IPS-15b (cell line): Measurements from ENCODE around the gene HEPACAM.
"Not testable (repeated sequence)": the region's sequence is repeated elsewhere in the genome, so short reads cannot be mapped to it uniquely, and the experiment has no call there.

Experiments
- H3K27me3 ChIP-seq: one replicate; pipeline ENCODE4 v1.6.1; 2013; ENCODE audit warnings: low read length; ENCODE audit not compliant: control insufficient read depth, insufficient read depth
- H3K36me3 ChIP-seq: one replicate; pipeline ENCODE4 v1.6.1; 2013; ENCODE audit warnings: low read length; ENCODE audit not compliant: control insufficient read depth, insufficient read depth
- H3K4me1 ChIP-seq: one replicate; pipeline ENCODE4 v1.6.1; 2013; ENCODE audit warnings: mild to moderate bottlenecking, low read length; ENCODE audit not compliant: control insufficient read depth, insufficient read depth
- H3K4me3 ChIP-seq: one replicate; pipeline ENCODE4 v1.5.1; 2013; ENCODE audit warnings: low read depth, low read length
- H3K9ac ChIP-seq: one replicate; pipeline ENCODE4 v1.6.1; 2013; ENCODE audit warnings: low read depth, mild to moderate bottlenecking, low read length
- H3K9me3 ChIP-seq: one replicate; pipeline ENCODE4 v1.6.1; 2013; ENCODE audit warnings: mild to moderate bottlenecking, low read length; ENCODE audit not compliant: control insufficient read depth, insufficient read depth

HEPACAM gene, protein sequence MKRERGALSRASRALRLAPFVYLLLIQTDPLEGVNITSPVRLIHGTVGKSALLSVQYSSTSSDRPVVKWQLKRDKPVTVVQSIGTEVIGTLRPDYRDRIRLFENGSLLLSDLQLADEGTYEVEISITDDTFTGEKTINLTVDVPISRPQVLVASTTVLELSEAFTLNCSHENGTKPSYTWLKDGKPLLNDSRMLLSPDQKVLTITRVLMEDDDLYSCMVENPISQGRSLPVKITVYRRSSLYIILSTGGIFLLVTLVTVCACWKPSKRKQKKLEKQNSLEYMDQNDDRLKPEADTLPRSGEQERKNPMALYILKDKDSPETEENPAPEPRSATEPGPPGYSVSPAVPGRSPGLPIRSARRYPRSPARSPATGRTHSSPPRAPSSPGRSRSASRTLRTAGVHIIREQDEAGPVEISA

DNA sequence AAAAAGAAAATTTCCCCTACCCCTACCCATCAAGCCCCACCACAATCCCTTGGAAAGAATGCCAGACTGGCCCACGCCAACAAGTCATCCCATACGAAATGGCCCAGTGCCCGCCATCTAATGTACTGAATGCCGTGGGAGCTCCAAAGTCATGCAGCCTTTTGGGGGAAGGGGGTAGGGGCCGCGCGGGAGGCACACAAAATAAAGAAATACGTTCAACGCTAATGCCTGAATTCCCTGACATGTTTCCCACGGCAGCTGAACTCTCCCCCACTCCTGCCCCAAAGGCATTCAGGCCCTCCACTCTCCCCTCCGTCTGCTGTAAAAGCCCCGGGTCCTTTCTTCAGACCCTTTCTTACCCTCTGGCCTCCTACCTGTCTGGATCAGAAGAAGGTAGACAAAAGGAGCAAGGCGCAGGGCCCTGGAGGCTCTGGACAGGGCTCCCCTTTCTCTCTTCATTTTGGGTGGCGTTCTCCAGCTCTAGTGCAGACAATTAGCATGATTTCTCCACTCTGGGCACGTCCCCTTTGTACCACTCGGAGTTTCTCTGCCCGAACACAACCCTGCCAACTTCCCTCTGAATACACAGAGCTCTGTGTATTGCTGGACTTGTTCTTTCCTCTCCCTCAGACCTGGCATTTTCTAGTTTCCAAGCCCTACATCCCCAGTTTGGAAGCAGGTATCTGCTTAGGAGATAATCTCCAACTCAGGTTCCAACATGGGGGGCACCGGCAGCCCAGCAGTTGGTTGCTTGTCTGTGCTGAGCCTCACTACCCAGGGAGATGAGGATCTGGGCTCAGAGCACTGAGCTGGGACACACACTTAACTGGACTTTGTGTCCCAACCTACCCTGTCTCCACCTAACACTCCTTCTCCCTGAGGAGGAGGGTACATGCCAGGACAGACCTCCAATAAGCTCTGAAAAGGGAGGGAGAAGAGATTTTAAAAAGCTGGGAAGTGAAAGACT lies at the start of gene HEPACAM:
TSS of gene HEPACAM (minus strand) at position 500 of the 967 bp plus-strand sequence. CDS start at position 459, 41 bp downstream.
- Histone ChIP-seq H3K4me3 (no peak within 1 kb of the TSS), H3K27me3 (peaks cover 15% of the 10 kb centered on the region), H3K36me3 (no peaks in the 10 kb centered on the region), H3K4me1 (no peaks in the 10 kb centered on the region), H3K9me3 (no peaks in the 10 kb centered on the region), H3K9ac (no peak within 1 kb of the TSS)

DNA sequence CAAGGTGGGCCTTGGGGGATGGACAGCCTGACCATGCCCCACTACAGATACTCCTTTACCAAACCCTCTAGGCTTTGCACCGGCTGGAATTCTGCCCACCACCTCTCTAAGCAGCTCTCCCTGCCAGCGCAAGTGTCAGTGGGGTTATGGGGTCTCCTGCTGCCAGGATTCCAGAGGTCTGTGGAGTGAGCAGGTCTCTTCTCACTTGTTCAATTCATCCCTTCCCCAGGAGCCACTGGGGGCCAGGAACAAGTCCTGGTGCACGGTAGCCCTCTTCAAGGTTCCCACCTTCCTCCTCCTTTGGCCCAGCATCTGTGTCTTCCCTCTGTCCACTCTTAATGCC lies 48.6 kb upstream of the HEPACAM start:
- no peak overlapping the region for H3K4me3 ChIP-seq
- H3K4me1 ChIP-seq = no peaks in the 10 kb centered on the region
- no peaks in the 10 kb centered on the region for H3K9me3 ChIP-seq
- H3K36me3 ChIP-seq = no peaks in the 10 kb centered on the region
- no peak overlapping the region for H3K9ac ChIP-seq
- H3K27me3 ChIP-seq = no peaks in the 10 kb centered on the region

DNA sequence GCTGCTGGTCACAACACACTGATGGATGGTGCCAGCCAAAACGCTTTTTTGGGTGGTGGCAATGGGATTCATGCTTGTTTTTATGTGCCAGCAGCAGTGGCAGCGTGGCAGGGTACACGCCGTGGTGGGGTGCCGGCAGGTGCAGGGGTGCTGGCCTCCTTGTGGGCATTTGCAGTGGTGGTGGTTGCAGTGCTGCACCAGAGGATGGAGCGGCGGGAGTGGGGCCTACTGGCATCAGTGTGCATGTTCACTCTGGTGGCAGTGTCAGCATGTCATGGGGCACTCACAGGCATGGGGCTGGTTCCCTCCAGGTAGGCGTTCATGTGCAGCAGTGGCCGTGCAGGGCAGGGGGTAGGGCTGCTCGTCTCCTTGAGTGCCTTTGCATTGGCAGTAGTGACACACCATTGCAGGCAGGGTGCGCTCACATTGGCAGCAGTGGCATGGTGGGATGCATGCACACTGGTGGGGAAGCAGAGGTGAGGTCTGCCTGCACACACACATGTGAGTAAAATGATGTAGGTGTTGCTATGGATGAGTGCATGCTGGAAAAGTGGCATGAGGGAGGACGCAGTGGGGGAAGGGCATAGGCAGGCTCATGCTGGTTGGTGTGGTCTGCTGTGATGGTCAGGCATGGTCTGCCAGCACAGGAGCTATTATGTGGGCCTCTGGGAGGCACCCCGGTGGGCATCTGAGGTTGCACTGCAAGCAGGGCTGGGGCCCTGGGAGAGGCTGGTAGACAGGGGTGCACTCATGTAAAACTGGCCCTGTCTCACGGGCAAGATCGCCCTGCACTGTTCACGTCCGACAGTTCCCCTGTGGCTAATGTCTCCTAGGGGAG lies 48.0 kb upstream of the HEPACAM start:
- Histone ChIP-seq H3K9ac (no peak overlapping the region), H3K4me1 (no peaks in the 10 kb centered on the region), H3K27me3 (no peaks in the 10 kb centered on the region), H3K9me3 (no peaks in the 10 kb centered on the region), H3K36me3 (no peaks in the 10 kb centered on the region), H3K4me3 (no peak overlapping the region)

DNA sequence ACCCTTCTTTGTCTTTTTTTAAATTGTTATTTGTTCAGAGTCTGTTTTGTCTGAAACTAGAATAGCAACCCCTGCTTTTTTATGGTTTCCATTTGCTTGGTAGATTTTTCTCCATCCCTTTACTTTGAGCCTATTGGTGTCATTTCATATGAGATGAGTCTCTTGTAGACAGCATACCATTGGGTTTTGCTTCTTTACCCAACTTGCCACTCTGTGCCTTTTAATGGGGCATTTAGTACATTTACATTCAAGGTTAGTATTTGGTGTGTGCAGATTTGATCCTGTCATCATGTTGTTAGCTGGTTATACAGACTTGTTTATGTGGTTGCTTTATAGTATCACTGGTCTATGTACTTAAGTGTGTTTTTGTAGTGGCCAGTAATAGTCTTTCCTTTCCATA lies 46.2 kb upstream of the HEPACAM start:
- no peaks in the 10 kb centered on the region for H3K4me1 ChIP-seq

DNA sequence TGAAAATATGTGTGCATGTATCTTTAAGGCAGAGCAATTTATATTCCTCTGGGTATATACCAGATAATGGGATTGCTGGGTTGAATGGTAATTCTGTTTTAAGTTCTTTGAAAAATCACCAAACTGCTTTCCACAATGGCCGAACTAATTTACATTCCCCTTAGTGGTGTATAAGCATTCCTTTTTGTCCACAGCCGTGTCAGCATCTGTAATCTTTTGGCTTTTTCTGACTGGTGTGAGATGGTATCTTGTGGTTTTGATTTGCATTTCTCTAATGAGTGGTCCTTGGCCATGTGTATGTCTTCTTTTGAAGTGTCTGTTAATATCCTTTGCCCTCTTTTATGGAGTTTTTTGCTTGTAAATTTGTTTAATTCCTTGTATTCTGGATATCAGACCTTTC lies 42.5 kb upstream of the HEPACAM start:
- H3K9ac ChIP-seq = no peak overlapping the region
- no peaks in the 10 kb centered on the region for H3K9me3 ChIP-seq
- H3K4me3 ChIP-seq = no peak overlapping the region
- H3K27me3 ChIP-seq = no peaks in the 10 kb centered on the region
- H3K4me1 ChIP-seq = no peaks in the 10 kb centered on the region
- H3K36me3 ChIP-seq = no peaks in the 10 kb centered on the region

More for the DNA sequence above, 46.2 kb upstream of the HEPACAM start:
- Histone ChIP-seq H3K9me3 (no peaks in the 10 kb centered on the region), H3K9ac (no peak overlapping the region), H3K36me3 (no peaks in the 10 kb centered on the region), H3K27me3 (no peaks in the 10 kb centered on the region), H3K4me3 (no peak overlapping the region)

DNA sequence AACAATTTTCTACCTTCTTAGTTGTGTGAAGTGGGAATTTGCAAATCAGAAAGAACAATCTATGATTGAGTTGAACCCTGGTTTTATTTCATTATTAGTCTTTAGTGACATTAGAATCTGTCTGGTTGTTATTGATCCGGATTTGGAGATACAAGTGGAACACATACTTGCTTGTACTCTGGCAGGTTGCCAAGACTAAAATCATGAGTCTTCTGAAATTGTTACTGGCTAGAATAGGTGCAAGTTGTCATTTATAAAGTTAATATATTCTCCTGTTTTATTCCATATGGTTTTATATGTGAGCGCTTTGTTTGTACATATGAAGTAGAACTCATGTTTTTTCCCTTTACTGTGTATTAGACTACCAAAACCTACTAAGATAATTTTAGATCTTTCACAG lies 41.2 kb upstream of the HEPACAM start:
- Histone ChIP-seq H3K9ac (no peak overlapping the region), H3K9me3 (no peaks in the 10 kb centered on the region), H3K27me3 (no peaks in the 10 kb centered on the region), H3K4me3 (no peak overlapping the region), H3K4me1 (no peaks in the 10 kb centered on the region), H3K36me3 (no peaks in the 10 kb centered on the region)

DNA sequence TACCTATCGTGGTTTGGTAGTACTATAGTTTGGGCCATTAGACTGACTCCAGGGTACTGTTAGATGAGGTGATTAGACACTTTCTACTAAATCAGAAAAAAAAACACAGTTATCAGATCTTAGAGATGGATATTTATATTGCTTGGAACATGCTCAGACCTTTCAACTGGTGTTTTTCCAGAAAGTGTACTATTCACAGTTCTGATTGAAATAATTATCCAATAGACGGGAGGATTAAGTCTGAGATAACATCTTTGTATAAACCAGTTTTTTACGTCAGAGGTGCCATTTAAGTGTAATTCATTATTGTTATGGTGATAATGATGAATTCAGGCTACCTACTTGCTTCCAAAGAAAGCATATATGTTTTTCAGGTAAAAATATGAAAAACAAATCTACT lies 40.7 kb upstream of the HEPACAM start:
- Histone ChIP-seq H3K9me3 (no peaks in the 10 kb centered on the region), H3K4me1 (no peaks in the 10 kb centered on the region), H3K36me3 (no peaks in the 10 kb centered on the region), H3K27me3 (no peaks in the 10 kb centered on the region), H3K9ac (no peak overlapping the region), H3K4me3 (no peak overlapping the region)

DNA sequence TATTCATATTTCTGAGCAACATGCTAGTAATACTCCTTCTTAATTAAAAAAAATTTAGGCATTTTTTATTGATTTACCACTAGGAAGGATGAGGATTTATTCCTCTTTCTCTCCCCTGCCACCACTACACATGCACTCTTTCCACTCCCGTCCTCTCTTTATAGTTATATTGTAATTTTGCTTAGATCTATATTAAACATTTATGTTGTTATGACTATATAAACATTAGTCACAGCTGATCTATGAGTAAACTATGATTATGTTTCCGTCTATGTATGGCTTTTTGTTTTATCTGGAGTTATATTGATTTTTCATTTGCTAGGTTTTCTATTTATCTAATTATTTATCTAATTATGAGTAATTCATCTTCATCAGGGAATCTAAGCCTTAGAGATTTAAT lies 36.0 kb upstream of the HEPACAM start:
- H3K9ac ChIP-seq = no peak overlapping the region
- no peaks in the 10 kb centered on the region for H3K9me3 ChIP-seq
- H3K4me1 ChIP-seq = no peaks in the 10 kb centered on the region
- H3K36me3 ChIP-seq = no peaks in the 10 kb centered on the region
- H3K4me3 ChIP-seq = no peak overlapping the region
- no peaks in the 10 kb centered on the region for H3K27me3 ChIP-seq

DNA sequence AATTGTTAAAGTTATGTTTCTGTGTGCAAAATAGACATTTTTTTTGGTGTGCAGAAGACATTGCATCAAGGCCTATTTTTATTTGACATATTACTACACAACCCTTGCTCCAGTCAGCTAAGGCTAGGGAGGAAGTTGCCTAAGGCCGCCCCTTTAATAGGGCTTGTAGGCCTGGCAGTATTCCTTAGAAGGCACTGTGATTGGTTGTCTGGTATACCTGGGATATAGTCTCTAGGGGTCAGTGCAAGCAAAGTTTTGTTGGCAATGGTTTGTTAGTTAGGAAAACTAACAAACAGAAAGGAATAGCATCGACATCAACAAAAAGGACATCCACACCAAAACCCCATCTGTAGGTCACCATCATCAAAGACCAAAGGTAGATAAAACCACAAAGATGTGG lies 35.1 kb upstream of the HEPACAM start:
- Histone ChIP-seq H3K9me3 (no peaks in the 10 kb centered on the region), H3K36me3 (no peaks in the 10 kb centered on the region), H3K9ac (no peak overlapping the region), H3K27me3 (no peaks in the 10 kb centered on the region), H3K4me3 (no peak overlapping the region), H3K4me1 (no peaks in the 10 kb centered on the region)

DNA sequence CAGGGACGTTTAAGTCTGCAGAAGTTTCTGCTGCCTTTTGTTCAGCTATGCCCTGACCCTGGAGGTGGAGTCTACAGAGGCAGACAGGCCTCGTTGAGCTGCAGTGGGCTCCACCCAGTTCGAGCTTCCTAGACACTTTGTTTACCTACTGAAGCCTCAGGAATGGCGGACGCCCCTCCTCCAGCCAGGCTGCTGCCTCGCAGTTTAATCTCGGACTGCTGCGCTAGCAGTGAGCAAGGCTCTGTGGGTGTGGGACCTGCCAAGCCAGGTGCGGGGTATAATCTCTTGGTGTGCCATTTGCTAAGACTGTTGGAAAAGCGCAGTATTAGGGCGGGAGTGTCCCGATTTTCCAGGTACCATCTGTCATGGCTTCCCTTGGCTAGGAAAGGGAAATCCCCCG lies 32.4 kb upstream of the HEPACAM start:
- not testable (repeated sequence) for H3K9ac ChIP-seq, H3K9me3 ChIP-seq, H3K4me1 ChIP-seq, H3K36me3 ChIP-seq, H3K4me3 ChIP-seq, H3K27me3 ChIP-seq

DNA sequence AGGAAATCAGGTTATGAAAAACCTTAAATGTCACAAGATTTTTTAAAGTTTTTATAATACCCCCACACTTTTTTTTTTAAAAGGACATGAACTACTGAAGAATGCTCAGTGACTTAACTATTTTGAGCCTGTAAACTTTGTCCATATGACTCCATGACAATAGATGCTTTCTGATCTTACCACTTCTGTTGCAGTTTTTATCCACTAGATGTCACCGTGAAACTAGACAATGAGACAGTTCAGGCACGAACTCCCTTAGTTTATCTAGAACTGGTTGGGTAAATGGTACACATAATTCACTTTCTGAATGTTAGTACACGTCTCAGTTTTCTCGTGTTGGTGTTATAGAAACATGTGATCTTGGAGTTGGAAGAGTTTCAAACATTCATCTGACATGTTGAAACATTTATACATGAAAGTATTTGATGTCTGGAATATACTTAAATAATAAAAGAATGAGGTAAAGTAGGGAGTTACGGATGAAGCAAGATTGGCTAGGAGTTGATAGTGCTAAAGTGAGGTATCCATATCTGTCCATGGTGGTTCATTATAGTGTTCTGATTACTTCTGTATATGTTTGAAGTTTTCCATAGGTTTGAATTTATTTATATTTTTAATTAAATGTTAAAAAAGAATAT lies 26.2 kb upstream of the HEPACAM start:
- Histone ChIP-seq H3K36me3 (no peaks in the 10 kb centered on the region), H3K4me3 (no peak overlapping the region), H3K4me1 (no peaks in the 10 kb centered on the region), H3K9me3 (no peaks in the 10 kb centered on the region), H3K9ac (no peak overlapping the region), H3K27me3 (no peaks in the 10 kb centered on the region)
